NOMO-1 treated with dmso at 0.1 percent for 144 hours (cell line): ENCODE measurements around the gene PRR19.

Experiments used
- DNase-seq: peaks from one replicate; lab custom pipeline; 2025; ENCODE audit not compliant: unreplicated experiment; lab: John Stamatoyannopoulos, UW

PRR19 gene

GRCh38 chr19:42344336-42344893 lies 42.5 kb downstream of the PRR19 start:
- DNase-seq = no peak

DNA sequence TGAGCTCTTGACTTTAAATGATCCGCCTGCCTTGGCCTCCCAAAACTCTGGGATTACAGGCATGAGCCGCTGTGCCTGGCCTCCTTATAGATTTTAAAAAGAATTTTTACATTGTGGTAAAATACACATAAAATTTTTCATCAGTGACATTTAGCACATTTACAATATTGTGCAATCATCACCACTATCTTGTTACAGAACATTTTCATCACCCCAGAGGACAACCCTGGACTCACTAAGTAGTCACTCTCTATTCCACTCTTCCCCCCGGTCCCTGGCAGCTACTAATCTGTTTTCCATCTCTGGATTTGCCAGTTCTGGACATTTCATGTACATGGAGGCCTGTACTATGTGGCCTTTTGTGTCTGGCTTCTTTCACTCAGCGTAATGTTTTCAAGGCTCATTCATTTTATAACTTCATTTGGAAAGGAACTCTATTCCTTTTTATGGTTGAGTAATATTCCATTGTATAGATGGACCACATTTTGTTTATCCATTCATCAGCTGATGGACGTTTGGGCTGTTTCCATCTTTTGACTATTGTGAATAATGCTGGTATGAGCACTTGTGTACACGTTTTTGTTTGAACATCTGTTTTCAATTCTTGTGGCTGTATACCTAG lies 43.4 kb downstream of the PRR19 start:
- no peak for DNase-seq

GRCh38 chr19:42348211-42348610 lies 46.3 kb downstream of the PRR19 start:
- no peak for DNase-seq

GRCh38 chr19:42349378-42350107 lies 47.6 kb downstream of the PRR19 start:
- no peak for DNase-seq

DNA sequence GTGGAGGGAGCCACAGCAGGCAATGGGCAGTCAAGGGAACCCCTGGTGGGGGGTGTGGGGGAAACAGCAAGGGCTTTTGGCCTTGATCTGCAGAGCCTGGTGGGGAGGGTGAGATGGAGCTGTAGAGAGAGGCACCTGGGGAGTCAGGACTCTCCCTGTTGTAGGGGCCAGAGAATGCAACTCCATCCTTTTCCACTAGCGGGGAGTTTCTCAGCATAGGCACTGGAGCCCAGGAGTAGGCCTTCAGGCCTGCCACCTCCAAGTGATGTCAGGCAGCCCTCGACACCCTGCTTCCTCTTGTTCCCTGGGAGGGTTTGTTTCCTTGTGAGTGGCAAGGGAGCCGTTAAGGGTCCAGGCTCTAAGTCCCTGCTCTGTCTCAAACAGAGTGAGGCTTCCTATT lies 48.5 kb downstream of the PRR19 start:
- DNase-seq = no peak

DNA sequence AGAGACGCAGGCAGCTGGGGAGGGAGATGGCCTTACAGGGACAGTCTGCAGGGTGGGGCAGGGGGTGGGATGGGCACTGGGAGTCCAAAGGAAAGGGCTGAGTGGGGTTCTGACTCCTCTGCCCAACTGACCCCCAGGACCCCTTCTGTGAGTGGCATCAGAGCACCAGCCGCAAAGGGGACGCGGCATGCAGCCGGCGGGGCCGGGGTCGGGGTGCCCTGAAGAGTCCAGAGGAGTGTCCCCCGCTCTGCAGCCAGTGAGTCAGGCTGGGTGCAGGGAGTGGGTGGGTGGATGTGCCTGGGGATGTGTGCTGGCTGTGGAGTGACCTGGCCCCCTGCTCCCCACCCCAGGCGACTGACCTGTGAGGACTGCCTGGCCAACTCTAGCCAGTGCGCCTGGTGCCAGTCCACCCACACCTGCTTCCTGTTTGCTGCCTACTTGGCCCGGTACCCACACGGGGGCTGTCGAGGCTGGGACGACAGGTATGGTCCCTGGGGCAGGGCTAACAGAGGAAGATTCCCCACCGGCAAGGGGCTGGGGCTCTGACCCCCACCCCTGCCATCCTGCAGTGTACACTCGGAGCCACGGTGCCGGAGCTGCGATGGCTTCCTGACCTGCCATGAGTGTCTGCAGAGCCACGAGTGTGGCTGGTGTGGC lies 49.3 kb downstream of the PRR19 start:
- DNase-seq = no peak

DNA sequence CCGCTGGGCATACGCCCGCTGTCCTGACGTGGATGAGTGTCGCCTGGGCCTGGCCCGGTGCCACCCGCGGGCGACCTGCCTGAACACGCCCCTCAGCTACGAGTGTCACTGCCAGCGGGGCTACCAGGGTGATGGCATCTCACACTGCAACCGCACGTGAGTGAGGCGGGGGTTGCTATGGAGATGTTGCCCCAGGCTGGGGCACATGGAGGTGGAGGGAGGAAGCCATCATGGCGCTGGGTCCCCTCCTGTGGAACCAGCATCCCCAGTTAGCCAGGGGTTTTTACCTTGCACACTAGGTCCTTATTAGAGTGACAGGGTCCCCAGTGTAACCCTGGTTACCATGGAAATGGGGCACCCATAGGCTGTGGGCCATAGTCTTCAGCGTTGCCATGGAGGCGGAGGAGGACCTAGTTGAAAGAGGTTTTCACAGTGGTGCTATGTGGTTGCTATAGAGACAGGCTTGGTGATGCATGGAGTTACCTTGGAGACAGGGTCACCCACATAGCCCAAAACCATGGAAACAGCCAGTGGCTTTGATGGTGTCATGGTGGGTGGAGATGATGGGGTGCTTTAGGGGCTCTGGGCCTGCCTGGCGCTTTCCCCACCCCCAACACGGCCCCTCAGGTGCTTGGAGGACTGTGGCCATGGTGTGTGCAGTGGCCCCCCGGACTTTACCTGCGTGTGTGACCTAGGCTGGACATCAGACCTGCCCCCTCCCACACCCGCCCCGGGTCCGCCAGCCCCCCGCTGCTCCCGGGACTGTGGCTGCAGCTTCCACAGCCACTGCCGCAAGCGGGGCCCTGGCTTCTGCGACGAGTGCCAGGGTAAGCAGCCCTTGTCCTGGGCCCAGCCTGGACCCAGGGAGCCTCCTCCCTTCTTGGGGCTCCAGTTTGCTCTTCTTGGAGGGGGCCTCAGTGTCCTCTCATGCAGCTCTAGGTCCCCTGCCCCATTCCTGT lies 50.6 kb downstream of the PRR19 start:
- no peak for DNase-seq

DNA sequence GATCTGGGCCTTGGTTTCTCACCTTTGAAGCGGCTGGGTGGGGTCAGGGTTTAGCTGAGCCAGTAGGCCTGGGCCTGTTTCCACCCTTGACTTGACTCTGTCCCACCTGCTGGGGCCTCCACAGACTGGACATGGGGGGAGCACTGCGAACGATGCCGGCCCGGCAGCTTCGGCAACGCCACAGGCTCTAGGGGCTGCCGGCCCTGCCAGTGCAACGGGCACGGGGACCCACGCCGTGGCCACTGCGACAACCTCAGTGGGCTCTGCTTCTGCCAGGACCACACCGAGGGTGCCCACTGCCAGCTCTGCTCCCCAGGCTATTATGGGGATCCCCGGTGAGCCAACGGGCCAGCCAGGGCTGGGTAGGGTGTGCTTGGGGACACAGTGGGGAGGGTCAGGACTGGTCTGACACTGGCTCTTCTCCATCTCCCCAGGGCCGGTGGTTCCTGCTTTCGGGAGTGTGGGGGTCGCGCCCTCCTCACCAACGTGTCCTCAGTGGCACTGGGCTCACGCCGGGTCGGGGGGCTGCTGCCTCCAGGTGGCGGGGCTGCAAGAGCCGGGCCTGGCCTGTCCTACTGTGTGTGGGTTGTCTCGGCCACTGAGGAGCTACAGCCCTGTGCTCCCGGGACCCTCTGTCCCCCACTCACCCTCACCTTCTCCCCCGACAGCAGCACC lies 51.5 kb downstream of the PRR19 start:
- DNase-seq = no peak

GRCh38 chr19:42355896-42356295 lies 54.0 kb downstream of the PRR19 start:
- DNase-seq = no peak

DNA sequence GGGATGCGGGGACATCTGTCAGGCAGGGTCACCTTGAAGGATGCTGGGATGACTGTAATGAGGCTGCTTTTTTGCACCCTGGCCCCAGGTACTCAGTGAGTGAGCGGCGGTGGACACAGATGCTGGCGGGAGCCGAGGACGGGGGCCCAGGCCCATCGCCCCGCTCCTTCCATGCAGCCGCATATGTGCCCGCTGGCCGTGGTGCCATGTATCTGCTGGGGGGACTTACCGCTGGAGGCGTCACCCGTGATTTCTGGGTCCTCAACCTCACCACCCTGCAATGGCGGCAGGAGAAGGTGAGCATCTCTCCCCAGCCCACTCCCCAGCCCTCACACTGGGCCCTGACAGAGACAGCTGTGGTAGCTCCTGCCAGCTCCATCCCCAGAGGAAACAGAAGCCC lies 54.8 kb downstream of the PRR19 start:
- no peak for DNase-seq

DNA sequence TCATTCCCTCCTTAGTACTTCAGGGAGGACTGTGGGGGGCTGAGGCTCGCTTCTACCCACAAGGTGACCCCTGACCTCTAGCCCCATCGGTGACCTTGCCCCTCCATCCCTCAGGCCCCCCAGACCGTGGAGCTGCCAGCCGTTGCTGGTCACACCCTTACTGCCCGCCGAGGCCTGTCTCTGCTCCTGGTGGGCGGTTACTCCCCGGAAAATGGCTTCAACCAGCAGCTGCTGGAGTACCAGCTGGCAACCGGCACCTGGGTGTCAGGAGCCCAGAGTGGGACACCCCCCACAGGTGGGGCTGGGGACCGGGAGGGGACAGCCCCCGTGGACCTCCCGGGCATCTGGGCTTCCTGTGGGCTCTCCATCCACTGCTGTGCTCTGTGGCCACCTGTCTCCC lies 55.4 kb downstream of the PRR19 start:
- no peak for DNase-seq
